Cortex of kidney (tissue), 1 donor: ENCODE results near the gene TRIM13.
"Not testable (repeated sequence)": the region's sequence is repeated elsewhere in the genome, so short reads cannot be mapped to it uniquely, and the experiment has no call there.

ENCODE experiments used
- DNase-seq: peaks from one replicate; lab custom pipeline; 2025; lab: John Stamatoyannopoulos, UW

TRIM13 gene

DNA sequence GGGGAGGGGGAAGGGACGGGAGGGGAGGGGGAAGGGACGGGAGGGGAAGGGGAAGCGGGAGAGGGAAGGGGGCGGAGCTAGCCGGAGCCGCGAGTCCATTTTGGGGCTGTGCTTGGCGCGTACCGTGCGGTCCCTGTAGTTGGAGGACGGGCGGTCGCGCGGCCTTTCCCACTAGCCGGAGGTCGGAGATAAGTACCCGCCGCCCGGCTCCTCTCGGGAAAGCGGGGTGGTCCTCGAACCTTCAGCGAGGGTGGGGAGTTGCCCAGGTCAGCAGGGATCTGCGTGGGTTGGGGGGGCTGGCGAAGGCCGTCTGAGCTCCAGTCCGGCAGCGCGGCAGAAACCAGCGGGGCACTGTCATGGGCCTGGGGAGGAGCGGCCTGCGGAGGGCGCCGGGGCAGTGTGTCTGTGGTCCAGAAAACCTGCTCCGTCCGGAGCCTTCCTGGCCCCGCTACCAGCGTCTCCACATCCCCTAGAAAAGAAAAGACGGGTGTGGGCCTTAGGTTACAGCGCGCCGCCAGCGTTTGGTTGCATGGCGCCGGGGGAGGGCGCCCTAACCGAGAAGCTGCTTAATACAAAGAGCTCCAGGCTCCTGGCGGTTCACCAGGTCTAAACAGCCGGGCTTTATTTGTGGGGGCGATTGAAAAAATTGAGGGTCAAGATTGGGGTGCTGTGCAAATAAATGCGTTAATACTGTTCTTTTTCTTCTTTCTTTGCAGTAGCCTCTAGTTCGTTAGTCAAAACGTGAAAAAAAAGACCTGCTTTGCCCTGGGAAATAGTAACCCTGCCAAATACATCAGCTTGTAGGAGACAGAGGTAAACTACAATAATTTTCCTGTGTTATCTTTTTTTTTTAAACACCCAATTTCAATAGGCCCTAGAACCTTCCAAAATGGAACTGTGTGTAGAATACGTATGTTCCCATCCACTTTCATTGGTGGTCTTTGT is at the start of gene TRIM13:
Gene TRIM13, plus strand, starts transcription at position 92 of the 945 bp plus-strand sequence. CDS start 14,899 bp downstream, outside the sequence.
- DNase-seq = peak; percentile 7

GRCh38 chr13:49948777-49949270 is 48.0 kb upstream of the TRIM13 start:
- not testable (repeated sequence) for DNase-seq

- no peak for DNase-seq
These were observed 44.9 kb upstream of the TRIM13 start for GRCh38 chr13:49951754-49952535.

DNA sequence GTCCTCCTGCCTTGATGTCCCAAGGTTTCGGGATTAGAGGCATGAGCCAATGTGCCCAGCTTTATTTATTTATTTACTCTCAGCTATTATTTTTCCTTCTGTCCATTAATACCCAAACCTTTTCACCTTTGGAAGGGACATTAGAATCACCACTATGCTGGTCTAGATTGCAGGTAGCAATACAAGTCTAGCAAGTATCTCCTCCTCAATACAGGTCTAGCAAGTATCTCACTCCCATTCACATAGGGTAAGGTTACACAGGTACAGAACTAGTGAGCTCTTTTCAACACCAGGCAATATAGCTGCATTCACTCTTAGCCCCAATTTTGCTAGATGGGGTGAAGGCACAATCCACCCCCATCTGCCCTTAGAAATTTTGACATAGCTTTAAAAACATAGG is 43.3 kb upstream of the TRIM13 start:
- DNase-seq = no peak

DNA sequence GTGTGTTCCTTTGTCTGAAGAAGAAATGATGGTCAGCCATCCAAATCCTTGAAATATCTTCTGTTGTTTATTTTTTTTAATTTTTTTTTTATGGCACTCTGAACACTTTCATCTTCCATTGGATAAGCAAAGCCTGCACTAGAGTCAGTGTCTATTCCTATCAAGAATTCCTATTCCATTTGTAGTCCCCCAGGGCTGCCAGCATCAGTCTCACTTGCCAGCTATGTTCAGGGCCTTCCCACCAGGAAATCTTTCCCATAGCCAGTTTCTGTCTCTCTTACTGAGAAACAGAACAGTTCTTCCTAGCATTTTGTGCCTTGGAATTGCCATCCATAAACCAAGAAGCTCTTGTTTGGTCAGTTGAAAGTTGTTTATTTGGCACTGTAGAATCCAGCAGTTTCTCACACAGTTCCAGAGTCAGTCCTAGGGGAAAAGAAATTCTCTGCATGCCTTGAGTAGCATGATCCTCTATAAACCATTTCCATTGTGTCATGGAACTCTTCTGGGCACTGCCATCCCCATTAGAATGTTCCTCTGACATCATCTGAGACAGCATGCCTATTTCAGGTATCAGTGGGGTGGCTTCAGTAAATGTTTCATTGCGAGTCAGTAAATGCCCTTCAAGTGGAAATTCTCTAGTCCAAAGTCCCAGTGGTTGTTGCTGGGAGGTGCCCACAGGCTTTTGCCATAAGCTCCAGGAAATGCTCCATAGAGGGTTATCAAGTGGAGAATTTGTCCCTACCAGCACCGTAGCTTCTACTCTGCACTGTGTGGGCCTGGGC is 42.0 kb upstream of the TRIM13 start:
- no peak for DNase-seq

DNA sequence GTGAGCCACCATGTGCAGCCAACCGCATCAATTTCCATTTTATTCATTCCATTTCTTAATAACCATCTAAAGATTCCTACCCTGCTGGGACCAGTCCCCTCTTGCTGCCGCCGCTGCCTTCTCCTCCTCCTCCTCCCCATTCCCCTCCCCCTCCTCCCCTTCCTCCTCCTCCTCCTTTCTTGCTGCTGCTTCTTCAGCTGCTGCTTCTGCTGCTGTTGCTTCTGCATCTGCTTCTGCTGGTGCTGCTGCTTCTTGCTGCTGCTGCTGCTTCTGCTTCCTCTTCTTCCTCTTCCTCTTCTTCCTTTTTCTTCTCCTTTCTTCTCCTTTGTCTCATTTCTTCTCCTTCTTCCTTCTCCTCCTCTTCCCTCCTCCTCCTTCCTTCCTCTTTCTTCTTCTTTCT is 40.7 kb upstream of the TRIM13 start:
- no peak for DNase-seq

- no peak for DNase-seq
These were observed 38.5 kb upstream of the TRIM13 start for GRCh38 chr13:49958321-49958720.

DNA sequence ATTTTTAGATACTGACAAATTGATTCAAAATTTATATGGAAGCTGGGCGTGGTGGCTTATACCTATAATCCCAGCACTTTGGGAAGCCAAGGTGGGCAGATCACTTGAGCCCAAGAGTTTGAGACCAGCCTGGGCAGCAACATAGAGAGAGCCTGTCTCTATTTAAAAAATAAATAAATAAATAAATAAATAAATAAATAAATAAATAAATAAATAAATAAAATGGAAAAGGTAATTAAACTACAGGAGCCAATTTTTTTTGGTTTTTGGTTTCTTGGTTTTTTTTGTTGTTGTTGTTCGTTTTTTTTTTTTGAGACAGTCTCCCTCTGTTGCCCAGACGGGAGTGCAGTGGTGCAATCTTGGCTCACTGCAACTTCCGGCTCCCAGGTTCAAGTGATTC is 29.4 kb upstream of the TRIM13 start:
- no peak for DNase-seq

- no peak for DNase-seq
These were observed 24.1 kb upstream of the TRIM13 start for GRCh38 chr13:49972709-49973108.

GRCh38 chr13:49975826-49976225 is 21.0 kb upstream of the TRIM13 start:
- DNase-seq = no peak

DNA sequence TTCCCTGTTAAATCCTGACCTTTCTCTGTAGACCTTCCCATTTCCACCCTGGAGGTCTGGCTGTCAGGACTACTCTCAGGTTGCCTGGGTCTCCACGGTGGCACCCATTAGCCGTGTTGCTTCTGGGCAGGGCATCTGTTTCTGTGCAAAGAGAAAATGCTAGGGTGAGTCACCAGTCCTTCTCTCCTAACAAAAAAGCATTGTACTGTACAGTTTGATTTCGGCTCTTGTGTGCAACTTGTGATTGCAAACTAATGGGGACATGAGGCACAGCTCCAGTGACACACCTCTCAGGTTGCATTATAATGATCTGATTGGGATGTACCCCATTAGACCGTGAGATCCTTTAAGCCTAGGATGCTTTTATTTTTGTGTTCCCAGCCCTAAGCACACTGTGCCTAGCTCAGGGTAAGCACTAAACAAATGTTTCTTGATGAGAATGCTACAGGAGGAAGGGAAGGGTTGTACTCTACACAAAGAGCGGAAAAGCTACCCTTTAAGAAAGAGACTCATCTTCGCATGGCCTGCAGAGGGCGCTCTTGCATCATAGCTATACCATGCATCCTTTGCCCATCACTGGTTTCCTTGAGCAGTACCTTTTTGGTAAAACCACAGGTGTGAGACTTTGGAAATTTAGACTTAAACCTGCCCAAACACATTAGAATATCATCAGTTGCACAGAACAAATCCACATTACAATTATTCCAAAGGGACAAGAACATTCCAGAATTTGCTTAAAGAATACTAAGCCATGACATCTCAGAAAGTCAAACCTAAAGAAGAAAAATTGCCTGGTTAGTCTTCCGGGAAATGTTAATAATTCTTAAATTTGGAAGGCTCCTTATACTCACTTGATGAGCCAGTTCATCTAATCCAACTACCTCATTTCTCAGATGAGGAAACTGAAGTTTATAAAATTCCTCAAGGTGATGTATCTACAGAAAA is 20.3 kb upstream of the TRIM13 start:
- DNase-seq = no peak

GRCh38 chr13:49977992-49978391 is 18.9 kb upstream of the TRIM13 start:
- DNase-seq = no peak

- no peak for DNase-seq
These were observed 16.6 kb upstream of the TRIM13 start for GRCh38 chr13:49980266-49980665.

DNA sequence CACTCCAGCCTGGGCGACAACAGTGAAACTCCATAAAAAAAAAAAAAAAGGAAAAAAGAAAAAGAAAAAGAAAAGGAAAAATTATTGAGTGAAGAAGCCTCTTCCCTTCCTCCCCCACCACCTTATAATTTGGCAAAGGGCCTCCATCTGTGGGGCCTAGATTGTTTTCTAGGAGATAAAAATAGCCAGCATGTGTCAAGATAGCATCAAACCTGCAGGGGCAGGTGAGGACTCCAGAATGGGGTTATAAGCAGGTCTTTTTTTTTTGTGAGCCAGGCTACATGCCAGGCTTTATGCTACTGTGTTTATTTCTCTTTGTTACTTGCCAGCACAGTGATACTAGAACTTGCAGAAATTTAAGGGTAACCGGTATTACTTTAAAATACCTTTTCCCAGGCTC is 11.7 kb upstream of the TRIM13 start:
- DNase-seq = no peak

DNA sequence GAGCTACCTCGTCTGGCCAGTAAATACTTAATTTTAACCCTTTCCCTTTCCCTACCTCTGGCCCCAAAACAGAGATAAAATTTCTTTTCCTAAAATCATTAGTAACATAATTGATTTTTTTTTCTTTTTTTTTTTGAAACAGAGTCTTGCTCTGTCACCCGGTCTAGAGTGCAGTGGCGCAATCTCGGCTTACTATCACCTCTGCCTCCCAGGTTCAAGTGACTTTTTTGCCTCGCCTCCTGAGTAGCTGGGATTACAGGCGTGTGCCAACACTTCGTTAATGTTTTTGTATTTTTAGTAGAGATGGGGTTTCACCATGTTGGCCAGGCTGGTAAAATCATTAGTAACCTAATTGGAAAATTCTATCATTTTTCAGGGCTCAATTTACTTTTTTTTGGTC is 10.4 kb upstream of the TRIM13 start:
- no peak for DNase-seq

DNA sequence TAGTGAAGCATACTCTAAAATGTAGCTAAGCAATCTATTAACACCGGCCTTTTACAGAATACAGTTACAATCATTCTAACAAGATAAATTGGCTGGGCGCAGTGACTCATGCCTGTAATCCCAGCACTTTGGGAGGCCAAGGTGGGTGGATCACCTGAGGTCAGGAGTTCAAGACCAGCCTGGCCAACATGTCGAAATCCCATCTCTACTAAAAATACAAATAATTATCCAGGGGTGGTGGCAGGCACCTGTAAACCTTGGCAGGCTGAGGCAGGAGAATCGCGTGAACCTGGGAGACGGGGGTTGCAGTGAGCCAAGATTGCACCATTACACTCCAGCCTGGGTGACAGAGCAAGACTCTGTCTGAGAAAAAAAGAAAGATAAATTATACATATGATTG is 6.2 kb upstream of the TRIM13 start:
- not testable (repeated sequence) for DNase-seq

DNA sequence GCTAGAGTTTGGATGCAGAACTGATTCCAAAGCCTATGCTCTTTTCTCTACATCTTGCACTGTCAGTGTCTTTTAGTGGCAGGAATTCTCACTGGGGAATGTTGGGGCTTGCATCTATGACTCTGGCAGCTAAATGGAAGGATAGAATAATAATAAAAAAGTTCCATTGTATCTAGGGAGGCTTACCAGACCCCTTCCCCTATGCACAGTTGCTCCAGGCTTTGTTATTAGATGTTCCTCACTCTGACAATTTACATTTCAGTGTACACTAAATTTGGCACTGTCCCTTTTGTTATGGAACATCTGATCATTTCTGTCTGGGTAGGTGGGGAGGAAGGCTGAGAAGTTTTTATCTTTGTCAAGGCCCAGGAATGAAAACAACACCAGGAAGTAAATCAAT is 3.7 kb upstream of the TRIM13 start:
- no peak for DNase-seq

GRCh38 chr13:49993666-49994065 is 3.2 kb upstream of the TRIM13 start:
- no peak for DNase-seq

GRCh38 chr13:49995625-49996101 is 1.2 kb upstream of the TRIM13 start:
- DNase-seq = no peak

GRCh38 chr13:49996161-49996915 is 504 bp upstream of the TRIM13 start:
- DNase-seq = no peak
